Breast epithelium (tissue), 4 donors: ENCODE results near the gene PLVAP. TPM values are rescaled to one million over a fixed set of nuclear protein-coding genes. Genes with fewer than 3 reads are reported as not detected.

ENCODE experiments used
- DNase-seq, 2 donors: peaks; one replicate each; pipeline ENCODE4 v3.0.0-alpha.2; 2019; ENCODE audit warnings: low spot score in 2 of 2
- H3K27ac ChIP-seq, 2 donors: fragments of 200-600 bp; sonication (generic) in 1 of 2; one replicate each; pipeline ENCODE4 v1.5.1; 2016 to 2019; ENCODE audit warnings: mild to moderate bottlenecking in 1 of 2
- H3K27me3 ChIP-seq, 2 donors: fragments of 200-600 bp; sonication (generic) in 1 of 2; one replicate each; pipeline versions ENCODE4 v1.5.1 to v1.6.0; 2017 to 2019; ENCODE audit warnings: control low read depth in 1 of 2, mild to moderate bottlenecking in 1 of 2
- H3K36me3 ChIP-seq: fragments of 200-600 bp; one replicate; pipeline ENCODE4 v1.5.1; 2019
- H3K4me1 ChIP-seq, 2 donors: fragments of 200-600 bp; sonication (generic); one replicate each; pipeline ENCODE4 v1.5.1; 2016 to 2019; ENCODE audit warnings: control low read depth in 1 of 2
- H3K4me3 ChIP-seq, 3 donors: fragments of 200-600 bp; sonication (generic); 1 replicate in 2 of 3; 2 replicates in 1 of 3; pipeline ENCODE4 v1.5.1; 2016 to 2019; ENCODE audit warnings: mild to moderate bottlenecking in 3 of 3, moderate library complexity in 2 of 3
- H3K9me3 ChIP-seq, 2 donors: fragments of 200-600 bp; sonication (generic) in 1 of 2; one replicate each; pipeline ENCODE4 v1.5.1; 2016 to 2019; ENCODE audit warnings: control low read depth in 1 of 2
- CTCF ChIP-seq, 3 donors: fragments of 450-650 bp; IDR thresholded peaks; one replicate each; pipeline ENCODE4 v1.5.1; 2016 to 2017; ENCODE audit warnings: antibody characterized with exemption in 3 of 3, mild to moderate bottlenecking in 3 of 3, moderate library complexity in 3 of 3
- POLR2A ChIP-seq: fragments of 450-650 bp; IDR thresholded peaks from one replicate; pipeline ENCODE4 v1.6.1; 2016; ENCODE audit warnings: antibody characterized with exemption, mild to moderate bottlenecking, moderate library complexity
- POLR2AphosphoS5 ChIP-seq, 3 donors: sonication (generic); formaldehyde crosslinking; IDR thresholded peaks; one replicate each; pipeline ENCODE4 v1.6.1; 2017; ENCODE audit warnings: antibody characterized with exemption in 3 of 3
- intact Hi-C: fragments of 100-400 bp; cut with DNase I; formaldehyde crosslinking; loops from one replicate; pipeline ENCODE4 v1.15.1; 2023; ENCODE audit warnings: low total_unique reads
- total RNA-seq, 3 donors: library from RNA; depleted of rRNA; stranded (reverse); fragments of >200 nt; gene quantifications; one replicate each; pipeline ENCODE4 v1.1.0, GENCODE V29; 2016

Gene PLVAP
- total RNA-seq, 3 donors from 2014 or later, result 19.9 to 68.8 (median 51.2) TPM

GRCh38 chr19:17312189-17313113 is 64.7 kb downstream of the PLVAP start:
- Histone ChIP-seq H3K36me3 (no peaks in the 10 kb centered on the region), H3K4me3 (no peak overlapping the region), H3K9me3 (no peaks in the 10 kb centered on the region), H3K27ac (no peak overlapping the region), H3K4me1 (peaks cover 5 to 7% of the 10 kb centered on the region in 2 donors), H3K27me3 (no peaks in the 10 kb centered on the region)
- no peak for TF ChIP-seq CTCF (IDR thresholded peaks at IDR 0.05)
- TF ChIP-seq POLR2A, result no peak
- TF ChIP-seq POLR2AphosphoS5 (IDR thresholded peaks at IDR 0.05), result no peak
- no peak for DNase-seq
- intact Hi-C loops, result no loop called here

- Histone ChIP-seq H3K9me3 (no peaks in the 10 kb centered on the region), H3K4me3 (no peak overlapping the region), H3K27ac (no peak overlapping the region), H3K27me3 (no peaks in the 10 kb centered on the region), H3K4me1 (peaks cover 5 to 7% of the 10 kb centered on the region in 2 donors), H3K36me3 (no peaks in the 10 kb centered on the region)
- TF ChIP-seq POLR2AphosphoS5 (IDR thresholded peaks at IDR 0.05) (no peak), CTCF (IDR thresholded peaks at IDR 0.05) (no peak), POLR2A (no peak)
- intact Hi-C loops, result no loop called here
- DNase-seq, result no peak
Measured at GRCh38 chr19:17311455-17312188, 65.5 kb downstream of the PLVAP start.

- Histone ChIP-seq H3K4me1 (peaks cover 7 to 13% of the 10 kb centered on the region in 2 donors), H3K27ac (peak overlapping the region; percentile 87), H3K27me3 (no peaks in the 10 kb centered on the region), H3K4me3 (peak overlapping the region; percentile 85 to 92 (median 89)), H3K36me3 (no peaks in the 10 kb centered on the region), H3K9me3 (no peaks in the 10 kb centered on the region)
- intact Hi-C loops, result loop anchor here (10.0 kb wide), 1 partner anchor 75 kb away; no protein-coding TSS in a partner anchor
- DNase-seq, result no peak
- TF ChIP-seq CTCF (IDR thresholded peaks at IDR 0.05) (no peak), POLR2AphosphoS5 (IDR thresholded peaks at IDR 0.05) (no peak), POLR2A (no peak)
Measured at GRCh38 chr19:17309965-17310461, 67.1 kb downstream of the PLVAP start.

GRCh38 chr19:17309198-17309964 is 67.8 kb downstream of the PLVAP start, which contains the start of gene DDA1:
TSS of gene DDA1 (plus strand) at chr19:17309563. CDS start at chr19:17309655, 92 bp downstream.
- peaks cover 7 to 19% of the 10 kb centered on the region in 2 donors for H3K4me1 ChIP-seq
- peak within 1 kb of the TSS; percentile 87 for H3K27ac ChIP-seq
- no peaks in the 10 kb centered on the region for H3K27me3 ChIP-seq
- peak within 1 kb of the TSS; percentile 85 to 92 (median 89) for H3K4me3 ChIP-seq
- intact Hi-C loops, result loop anchor here (10.0 kb wide), 1 partner anchor 75 kb away; no protein-coding TSS in a partner anchor
- DNase-seq, result peak; percentile 99 to 100
- TF ChIP-seq CTCF (IDR thresholded peaks at IDR 0.05), result no peak
- TF ChIP-seq POLR2AphosphoS5 (IDR thresholded peaks at IDR 0.05), result peak; percentile 28 to 70 (median 28)
- TF ChIP-seq POLR2A, result no peak
- H3K36me3 ChIP-seq, result no peaks in the 10 kb centered on the region
- H3K9me3 ChIP-seq, result no peaks in the 10 kb centered on the region
